Peyer's patch (tissue), 4 donors: ENCODE measurements around the gene RSAD2.

ENCODE experiments used
- POLR2A ChIP-seq, 2 donors: fragments of 450-650 bp; IDR thresholded peaks; one replicate each; pipeline ENCODE4 v1.5.1; 2017; ENCODE audit warnings: antibody characterized with exemption in 2 of 2, mild to moderate bottlenecking in 2 of 2, moderate library complexity in 2 of 2
- TF ChIP-seq, protein P1 (sequence below), 6 experiments: fragments of 450-650 bp in 4 of 6; fragments of 200-600 bp in 2 of 6; sonication (generic) in 1 of 6; IDR thresholded peaks; one replicate each; pipeline ENCODE4 v1.5.1; 2017 to 2019; ENCODE audit warnings: antibody characterized with exemption in 6 of 6, mild to moderate bottlenecking in 3 of 6, moderate library complexity in 1 of 6

DNA sequence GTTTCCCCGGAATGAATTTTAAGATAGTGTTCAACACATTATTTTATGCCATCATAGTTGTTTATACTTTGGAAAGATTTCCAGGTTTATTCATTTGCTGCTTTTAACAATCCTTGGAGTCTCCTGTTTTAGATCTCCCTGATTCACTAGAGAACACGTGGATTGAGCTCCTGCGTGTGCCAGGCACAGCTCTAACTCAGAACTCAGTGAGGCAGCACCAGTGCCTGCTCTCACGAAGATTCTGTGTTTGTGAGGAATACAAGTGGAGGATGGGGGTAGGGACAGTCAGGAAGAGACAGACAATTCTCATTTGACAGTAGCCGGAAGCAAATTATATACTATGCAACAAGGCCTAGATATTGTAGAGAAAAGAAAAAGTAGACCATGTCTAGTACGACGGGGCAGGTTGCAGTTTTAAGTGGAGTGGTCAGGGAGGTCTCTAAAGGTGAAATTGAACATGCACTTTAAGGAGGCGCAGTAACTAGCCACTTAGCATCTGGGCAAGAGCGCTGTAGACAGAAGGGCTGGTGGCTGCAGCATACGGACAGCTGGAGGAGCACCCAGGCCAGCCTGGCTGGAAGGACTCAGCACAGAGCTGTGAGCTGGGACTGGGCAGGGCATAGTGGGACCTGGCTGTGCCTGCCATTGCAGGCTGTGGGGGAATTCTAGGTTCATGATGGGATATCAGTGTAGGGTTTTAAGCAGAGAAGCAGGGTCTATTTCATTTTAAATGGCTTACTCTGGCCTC lies 63.9 kb downstream of the RSAD2 start:
- no peak for TF ChIP-seq POLR2A (IDR thresholded peaks at IDR 0.05)
- TF ChIP-seq, protein P1, sequence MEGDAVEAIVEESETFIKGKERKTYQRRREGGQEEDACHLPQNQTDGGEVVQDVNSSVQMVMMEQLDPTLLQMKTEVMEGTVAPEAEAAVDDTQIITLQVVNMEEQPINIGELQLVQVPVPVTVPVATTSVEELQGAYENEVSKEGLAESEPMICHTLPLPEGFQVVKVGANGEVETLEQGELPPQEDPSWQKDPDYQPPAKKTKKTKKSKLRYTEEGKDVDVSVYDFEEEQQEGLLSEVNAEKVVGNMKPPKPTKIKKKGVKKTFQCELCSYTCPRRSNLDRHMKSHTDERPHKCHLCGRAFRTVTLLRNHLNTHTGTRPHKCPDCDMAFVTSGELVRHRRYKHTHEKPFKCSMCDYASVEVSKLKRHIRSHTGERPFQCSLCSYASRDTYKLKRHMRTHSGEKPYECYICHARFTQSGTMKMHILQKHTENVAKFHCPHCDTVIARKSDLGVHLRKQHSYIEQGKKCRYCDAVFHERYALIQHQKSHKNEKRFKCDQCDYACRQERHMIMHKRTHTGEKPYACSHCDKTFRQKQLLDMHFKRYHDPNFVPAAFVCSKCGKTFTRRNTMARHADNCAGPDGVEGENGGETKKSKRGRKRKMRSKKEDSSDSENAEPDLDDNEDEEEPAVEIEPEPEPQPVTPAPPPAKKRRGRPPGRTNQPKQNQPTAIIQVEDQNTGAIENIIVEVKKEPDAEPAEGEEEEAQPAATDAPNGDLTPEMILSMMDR (IDR thresholded peaks at IDR 0.05), result no peak
